ENCODE measurements around the gene TNS3. TPM values are rescaled to one million over a fixed set of nuclear protein-coding genes. Genes with fewer than 3 reads are reported as not detected.

TNS3 gene
- total RNA-seq, 1 donor: 9.2 TPM

DNA sequence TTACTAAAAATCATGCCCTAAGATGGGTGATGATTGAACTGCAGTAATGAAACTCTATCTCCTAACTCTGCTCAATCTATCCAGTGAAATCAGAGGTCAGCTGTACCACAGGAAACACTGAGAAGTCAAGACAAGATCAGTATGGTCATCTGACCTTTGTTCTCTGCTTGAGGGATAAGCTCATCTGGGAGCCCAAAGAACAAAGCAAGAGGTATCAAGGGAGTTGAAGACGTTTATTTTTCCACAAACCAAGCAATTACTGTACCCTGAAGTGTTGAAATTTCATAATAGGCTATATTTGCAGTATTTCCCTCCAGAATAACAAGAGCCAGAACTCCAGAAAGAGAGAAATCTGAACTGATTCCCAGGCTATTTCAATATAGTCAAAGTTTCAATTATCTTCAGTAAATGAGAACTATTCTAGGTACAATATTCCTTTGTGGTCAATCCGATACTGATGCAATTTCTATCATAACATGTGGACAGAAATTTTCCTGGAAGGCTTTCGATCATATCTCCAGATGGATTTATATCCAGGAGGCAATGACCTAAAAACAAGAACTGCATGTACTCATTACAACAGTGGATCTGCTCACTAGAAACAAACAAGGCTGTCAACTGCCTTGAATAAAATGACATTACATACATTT is 345.3 kb downstream of the TNS3 start:
- H3K9me3 ChIP-seq (ENCODE audit: low read depth, low read length): no peaks in the 10 kb centered on the region

DNA sequence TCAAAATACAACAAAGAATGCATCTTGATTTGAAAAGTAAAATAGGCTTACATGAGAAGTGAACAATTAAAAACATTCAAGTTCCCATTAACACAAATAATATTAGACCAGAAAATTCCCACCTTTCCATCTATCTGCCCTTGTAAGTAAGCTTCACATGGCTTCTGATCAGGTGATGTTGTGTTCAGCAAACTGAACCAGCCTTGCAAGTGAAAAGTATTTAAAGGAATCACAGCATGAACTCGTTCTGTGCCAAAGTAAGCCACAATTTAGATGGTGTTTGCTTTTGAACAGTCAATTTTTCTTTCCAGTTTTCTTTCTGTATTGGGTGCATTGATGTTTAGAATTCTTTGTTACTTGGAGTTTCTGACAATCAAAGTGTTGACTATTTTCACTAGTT is 347.9 kb downstream of the TNS3 start:
- H3K9me3 ChIP-seq (ENCODE audit: low read depth, low read length): no peaks in the 10 kb centered on the region
- H3K4me3 ChIP-seq (ENCODE audit: low read length): no peak overlapping the region
- no peaks in the 10 kb centered on the region for H3K27me3 ChIP-seq (ENCODE audit: insufficient read depth, low read length)
- no peaks in the 10 kb centered on the region for H3K4me1 ChIP-seq (ENCODE audit: insufficient read depth, low read length)

More for the DNA sequence above, 345.3 kb downstream of the TNS3 start:
- Histone ChIP-seq H3K4me1 (ENCODE audit: insufficient read depth, low read length) (no peaks in the 10 kb centered on the region), H3K27me3 (ENCODE audit: insufficient read depth, low read length) (no peaks in the 10 kb centered on the region), H3K4me3 (ENCODE audit: low read length) (no peak overlapping the region)

DNA sequence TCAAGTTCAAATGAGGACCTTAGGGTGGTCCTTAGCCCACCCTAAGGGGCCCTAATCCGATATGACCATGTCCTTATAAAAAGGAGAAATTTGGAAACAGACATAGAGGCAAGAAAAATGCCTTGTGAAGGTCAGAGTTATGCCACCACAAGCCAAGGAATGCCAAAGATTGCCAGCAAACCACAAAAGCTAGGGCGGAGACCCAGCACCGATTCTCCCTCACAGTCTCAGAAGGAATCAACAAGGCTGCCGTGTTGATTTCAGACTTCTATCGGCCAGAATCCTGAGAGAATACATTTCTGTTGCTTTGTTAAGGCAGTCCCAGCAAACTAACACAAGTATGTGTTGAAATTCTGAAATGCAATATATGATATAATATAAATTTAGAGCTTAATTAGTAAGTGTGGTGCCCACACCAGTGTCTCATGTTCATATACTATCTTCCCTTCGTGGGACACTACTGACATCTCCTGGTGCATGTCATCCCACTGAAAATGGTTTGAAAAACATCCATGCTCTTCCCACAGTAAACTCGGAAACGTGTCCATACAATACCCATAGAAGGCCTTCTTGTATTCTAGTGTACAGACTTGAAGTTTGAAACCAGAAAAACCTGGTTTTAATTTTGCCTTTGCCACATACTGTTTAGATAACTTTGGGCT is 349.0 kb downstream of the TNS3 start:
- Histone ChIP-seq H3K4me3 (ENCODE audit: low read length) (no peak overlapping the region), H3K9me3 (ENCODE audit: low read depth, low read length) (no peaks in the 10 kb centered on the region), H3K27me3 (ENCODE audit: insufficient read depth, low read length) (no peaks in the 10 kb centered on the region), H3K4me1 (ENCODE audit: insufficient read depth, low read length) (no peaks in the 10 kb centered on the region)

DNA sequence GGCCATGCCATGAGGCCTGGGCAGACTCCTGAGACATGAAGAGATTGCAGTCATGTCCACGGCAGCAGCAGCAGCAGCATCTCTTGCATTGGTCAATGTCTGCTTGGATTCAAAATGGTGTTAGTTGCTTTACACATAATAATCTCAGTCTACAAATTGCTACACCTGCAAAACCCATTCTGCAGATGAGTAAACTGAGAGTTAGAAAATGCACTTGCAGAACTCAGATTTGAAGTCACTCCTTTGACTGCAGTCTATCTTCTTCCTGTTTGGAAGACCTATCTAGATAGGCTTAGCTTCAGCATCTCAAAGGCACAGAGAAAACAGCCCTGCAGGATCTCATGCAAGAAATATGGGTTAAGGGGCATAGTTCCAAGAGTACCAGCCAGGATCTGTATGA is 350.3 kb downstream of the TNS3 start:
- H3K27me3 ChIP-seq (ENCODE audit: insufficient read depth, low read length): no peaks in the 10 kb centered on the region
- no peaks in the 10 kb centered on the region for H3K4me1 ChIP-seq (ENCODE audit: insufficient read depth, low read length)
- no peak overlapping the region for H3K4me3 ChIP-seq (ENCODE audit: low read length)
- no peaks in the 10 kb centered on the region for H3K9me3 ChIP-seq (ENCODE audit: low read depth, low read length)

DNA sequence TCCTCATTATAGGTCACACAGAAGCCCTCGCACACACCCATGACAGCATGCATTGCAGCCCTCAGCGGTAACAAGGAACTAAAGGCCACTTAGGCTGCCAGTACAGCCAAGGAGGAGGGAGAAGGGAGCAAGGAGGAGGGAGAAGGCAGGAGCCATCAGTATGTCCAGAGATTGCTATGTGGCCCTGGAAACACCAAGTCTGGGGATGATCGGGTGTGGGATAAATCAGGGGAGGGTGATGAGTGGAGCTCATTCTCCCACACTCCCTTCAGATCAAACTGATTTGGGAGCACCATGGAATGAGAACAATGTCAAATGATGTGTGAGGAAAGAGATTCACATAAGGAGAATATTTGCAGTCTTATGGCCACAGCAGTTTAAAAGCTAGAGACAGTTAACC is 350.9 kb downstream of the TNS3 start:
- no peaks in the 10 kb centered on the region for H3K9me3 ChIP-seq (ENCODE audit: low read depth, low read length)
- H3K27me3 ChIP-seq (ENCODE audit: insufficient read depth, low read length): no peaks in the 10 kb centered on the region
- H3K4me3 ChIP-seq (ENCODE audit: low read length): no peak overlapping the region
- H3K4me1 ChIP-seq (ENCODE audit: insufficient read depth, low read length): peaks cover under 1% of the 10 kb centered on the region

DNA sequence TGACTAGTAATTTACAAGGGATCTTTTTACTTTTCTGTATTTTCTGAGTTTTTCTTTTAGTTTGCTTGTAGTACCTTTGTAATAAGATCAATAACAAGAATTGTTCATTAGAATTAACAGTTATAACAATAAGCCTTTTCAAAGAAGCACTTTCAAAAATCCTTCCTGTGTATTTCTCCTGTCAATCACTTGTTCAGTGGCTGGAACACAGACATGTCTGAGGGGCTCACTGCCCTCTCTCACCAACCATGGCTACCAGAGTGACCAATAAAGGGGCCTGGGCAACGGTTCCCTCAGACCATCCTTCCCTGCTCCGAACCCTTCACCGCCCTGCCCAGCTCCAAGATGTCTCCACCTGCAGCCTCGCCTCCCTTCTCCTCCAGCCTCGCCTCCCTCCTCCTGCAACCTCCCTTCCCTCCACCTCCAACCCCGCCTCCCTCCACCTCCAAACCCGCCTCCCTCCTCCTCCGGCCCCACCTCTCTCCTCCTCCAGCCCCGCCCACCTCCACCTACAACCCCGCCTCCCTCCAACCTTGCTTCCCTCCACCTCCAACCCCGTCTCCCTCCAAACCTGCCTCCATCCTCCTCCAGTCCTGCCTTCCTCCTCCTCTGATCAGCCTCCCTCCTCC is 353.4 kb downstream of the TNS3 start:
- peaks cover 7% of the 10 kb centered on the region for H3K4me1 ChIP-seq (ENCODE audit: insufficient read depth, low read length)
- H3K9me3 ChIP-seq (ENCODE audit: low read depth, low read length): no peaks in the 10 kb centered on the region
- no peak overlapping the region for H3K4me3 ChIP-seq (ENCODE audit: low read length)
- no peaks in the 10 kb centered on the region for H3K27me3 ChIP-seq (ENCODE audit: insufficient read depth, low read length)

DNA sequence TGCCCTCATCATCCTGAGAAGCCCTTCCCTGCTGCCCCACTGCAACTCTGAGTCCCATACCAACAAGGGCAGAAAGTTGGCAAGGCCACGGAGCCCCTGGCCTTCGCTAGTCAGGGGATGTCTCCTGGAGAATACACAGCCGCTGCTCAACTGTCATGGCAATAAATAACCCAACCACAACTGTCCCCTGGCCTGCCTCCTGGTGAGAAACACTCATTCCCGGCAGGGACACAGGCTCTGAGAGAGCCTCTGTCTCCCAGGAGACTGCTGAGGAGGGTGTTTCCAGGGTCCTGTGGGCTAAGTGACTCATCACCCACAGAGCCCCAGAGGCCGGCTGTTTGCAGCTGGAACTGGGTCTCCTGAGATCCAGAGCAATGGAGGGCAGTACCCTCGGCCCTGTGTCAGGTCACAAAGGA is 354.1 kb downstream of the TNS3 start:
- peaks cover 7% of the 10 kb centered on the region for H3K4me1 ChIP-seq (ENCODE audit: insufficient read depth, low read length)
- no peaks in the 10 kb centered on the region for H3K9me3 ChIP-seq (ENCODE audit: low read depth, low read length)
- H3K4me3 ChIP-seq (ENCODE audit: low read length): no peak overlapping the region

DNA sequence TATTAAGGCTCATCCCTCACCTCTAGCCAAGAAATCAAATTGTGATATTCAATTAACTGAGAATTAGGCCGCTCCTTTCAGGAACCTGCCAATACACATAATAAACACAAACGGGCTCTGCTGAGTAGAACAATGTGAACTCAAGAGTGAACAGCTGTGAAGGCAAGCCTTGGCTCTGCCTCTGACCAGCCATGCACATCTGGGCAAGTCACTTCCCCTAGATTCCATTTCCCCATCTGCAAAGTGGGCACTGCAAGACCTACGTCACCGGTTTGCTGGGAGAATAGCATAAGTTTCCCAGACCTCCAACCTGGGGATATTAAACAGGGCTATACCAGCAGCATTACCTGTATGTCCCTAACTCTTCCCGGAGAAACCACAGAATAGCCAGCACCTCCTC is 355.2 kb downstream of the TNS3 start:
- Histone ChIP-seq H3K4me3 (ENCODE audit: low read length) (no peak overlapping the region), H3K9me3 (ENCODE audit: low read depth, low read length) (no peaks in the 10 kb centered on the region), H3K4me1 (ENCODE audit: insufficient read depth, low read length) (peaks cover 7% of the 10 kb centered on the region), H3K27me3 (ENCODE audit: insufficient read depth, low read length) (no peaks in the 10 kb centered on the region)

More for the DNA sequence above, 354.1 kb downstream of the TNS3 start:
- H3K27me3 ChIP-seq (ENCODE audit: insufficient read depth, low read length): no peaks in the 10 kb centered on the region

DNA sequence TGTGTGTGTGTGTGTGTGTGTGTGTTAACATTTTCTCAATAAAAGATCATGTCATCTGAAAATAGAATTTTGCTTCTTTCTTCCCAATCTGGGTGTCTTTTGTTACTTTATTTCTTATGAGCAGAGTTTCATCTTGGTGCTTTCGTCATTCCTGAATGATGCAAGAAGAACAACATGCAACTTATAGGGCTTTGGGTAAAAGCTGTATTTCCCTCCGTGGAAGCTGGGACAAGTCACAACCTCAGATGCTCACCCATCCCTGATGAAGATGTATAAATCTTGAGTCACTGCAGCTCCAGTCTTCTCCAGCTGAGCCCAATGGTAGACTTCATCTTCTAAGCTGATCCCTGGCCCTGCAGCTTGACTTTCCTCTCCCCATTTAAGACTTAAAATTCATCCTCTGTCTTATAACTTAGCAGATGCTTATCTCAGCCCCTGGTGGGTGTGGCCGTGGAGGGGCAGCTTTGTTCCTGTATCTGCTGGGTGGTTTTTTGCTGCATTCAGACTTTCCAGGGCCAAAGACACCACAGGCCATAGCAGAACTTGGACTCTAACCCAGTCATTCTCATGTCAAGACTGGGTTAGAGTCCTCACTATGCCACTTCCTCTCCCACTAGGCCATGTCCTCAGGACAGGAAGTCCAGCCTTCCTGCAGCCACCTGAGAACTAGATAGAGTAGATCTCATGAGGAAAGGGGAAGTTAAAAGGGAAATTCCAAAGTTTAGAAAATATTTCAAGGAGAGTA is 356.4 kb downstream of the TNS3 start:
- Histone ChIP-seq H3K4me3 (ENCODE audit: low read length) (no peak overlapping the region), H3K4me1 (ENCODE audit: insufficient read depth, low read length) (peaks cover 7% of the 10 kb centered on the region), H3K9me3 (ENCODE audit: low read depth, low read length) (no peaks in the 10 kb centered on the region), H3K27me3 (ENCODE audit: insufficient read depth, low read length) (no peaks in the 10 kb centered on the region)
